GM18502 (cell line): ENCODE data around the gene AKR1D1.
"Not testable (repeated sequence)": the region's sequence is repeated elsewhere in the genome, so short reads cannot be mapped to it uniquely, and the experiment has no call there.

ENCODE experiments used
- ATAC-seq: cut with Tn5 transposase; IDR thresholded peaks from one replicate; pipeline ENCODE4 v1.9.1; 2021; ENCODE audit warnings: mild to moderate bottlenecking; ENCODE audit not compliant: unreplicated experiment, poor library complexity

AKR1D1 gene, protein sequence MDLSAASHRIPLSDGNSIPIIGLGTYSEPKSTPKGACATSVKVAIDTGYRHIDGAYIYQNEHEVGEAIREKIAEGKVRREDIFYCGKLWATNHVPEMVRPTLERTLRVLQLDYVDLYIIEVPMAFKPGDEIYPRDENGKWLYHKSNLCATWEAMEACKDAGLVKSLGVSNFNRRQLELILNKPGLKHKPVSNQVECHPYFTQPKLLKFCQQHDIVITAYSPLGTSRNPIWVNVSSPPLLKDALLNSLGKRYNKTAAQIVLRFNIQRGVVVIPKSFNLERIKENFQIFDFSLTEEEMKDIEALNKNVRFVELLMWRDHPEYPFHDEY

DNA sequence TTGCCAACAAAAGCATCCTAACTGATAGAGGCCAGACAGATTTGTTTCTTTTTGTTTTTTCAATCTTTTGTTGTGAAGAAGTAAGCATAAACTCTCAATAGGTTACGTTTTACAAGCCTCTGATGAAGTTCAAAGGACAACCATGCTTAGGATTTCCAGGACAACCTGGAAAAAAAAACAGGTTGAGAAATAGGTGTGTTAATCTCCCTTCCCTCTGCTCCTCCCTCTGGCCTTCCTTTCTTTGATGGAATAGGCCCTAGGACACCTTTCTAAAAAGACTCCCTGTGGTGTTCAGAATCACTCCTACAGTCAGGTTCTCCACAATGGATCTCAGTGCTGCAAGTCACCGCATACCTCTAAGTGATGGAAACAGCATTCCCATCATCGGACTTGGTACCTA, at the start of gene AKR1D1:
AKR1D1 (plus strand) TSS at position 264 of the 400 bp plus-strand sequence; CDS start at position 324, 60 bp downstream.
- ATAC-seq: no peak

DNA sequence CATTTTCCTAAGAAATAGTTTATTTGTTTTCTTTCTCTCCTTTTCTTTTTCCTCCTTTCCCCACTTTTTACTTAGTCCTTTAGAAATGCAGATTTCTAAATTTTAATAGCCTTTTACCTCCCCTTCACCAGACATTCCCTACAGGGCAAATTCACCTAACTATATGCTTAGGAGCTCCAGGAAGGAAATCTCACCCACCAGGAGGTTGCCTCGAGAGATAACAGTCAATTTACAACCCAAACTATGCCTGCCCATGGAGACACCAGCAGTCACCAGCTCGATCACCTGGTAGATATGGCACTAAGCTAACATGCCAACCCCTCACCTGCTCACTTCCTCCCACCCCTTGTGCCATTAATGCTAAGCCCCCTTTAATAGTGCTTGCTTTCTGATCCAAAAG, 49.2 kb upstream of the AKR1D1 start:
- no peak for ATAC-seq

DNA sequence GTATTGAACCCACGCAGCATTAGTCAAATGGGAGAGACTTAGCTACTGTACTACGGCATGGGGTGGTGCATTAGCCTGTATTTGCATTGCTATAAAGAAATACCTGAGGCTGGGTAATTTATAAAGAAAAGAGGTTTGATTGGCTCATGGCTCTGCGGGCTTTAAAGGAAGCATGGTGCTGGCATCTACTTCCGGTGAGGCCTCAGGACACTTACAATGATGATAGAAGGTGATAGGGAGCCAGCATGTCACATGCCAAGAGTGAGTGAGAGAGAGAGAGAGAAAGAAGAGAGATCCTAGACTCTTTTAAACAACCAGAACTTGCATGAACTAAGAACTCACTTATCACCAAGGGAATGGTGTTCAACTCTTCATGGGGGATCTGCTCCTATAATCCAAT, 47.1 kb upstream of the AKR1D1 start:
- no peak for ATAC-seq

DNA sequence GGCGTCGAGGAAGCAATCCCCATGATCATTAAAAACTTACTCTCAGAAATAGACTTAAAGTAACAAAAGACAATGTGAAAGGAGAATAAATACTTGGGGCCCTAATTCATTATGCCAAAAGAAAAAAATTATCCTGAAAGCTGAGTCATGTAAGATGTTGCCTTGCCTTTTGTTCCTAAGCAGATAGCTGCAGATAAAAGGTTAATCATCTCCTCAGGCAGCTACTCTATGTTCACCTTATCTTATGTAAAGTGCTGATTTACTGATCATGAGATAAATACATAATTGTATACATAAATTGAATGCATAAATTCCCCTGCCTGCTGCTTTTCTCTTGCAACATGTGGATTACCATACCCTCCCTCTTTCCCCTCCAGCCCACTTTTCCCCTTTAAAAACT, 46.3 kb upstream of the AKR1D1 start:
- ATAC-seq: no peak

DNA sequence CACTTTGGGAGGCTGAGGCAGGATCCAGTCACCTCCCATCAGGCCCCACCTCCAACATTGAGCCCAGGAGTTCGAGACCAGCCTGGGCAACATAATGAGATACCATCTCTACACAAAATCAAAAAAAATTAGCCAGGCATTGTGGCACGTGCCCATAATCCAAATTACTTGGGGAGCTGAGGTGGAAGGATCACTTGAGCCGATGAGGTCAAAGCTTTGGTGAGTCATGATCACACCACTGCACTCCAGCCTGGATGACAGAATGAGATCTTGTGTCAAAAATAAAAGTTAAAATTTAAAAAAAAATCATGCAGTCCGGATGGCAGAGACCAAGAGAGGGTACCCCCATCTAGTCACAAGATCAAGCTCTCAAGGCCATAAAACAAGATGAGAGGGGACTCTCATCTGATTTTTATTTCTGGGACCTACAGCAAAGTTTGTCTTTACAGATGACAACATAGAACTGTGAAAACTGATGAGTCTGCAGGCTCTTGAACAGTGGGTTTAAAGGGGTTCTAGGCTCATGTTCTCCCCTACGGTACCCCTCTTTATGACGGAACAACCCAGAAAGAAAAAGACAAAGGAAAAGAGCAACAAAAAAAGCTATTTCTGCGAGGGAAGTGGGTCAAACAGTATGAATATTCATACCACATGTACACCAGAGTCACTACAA, 45.4 kb upstream of the AKR1D1 start:
- no peak for ATAC-seq

DNA sequence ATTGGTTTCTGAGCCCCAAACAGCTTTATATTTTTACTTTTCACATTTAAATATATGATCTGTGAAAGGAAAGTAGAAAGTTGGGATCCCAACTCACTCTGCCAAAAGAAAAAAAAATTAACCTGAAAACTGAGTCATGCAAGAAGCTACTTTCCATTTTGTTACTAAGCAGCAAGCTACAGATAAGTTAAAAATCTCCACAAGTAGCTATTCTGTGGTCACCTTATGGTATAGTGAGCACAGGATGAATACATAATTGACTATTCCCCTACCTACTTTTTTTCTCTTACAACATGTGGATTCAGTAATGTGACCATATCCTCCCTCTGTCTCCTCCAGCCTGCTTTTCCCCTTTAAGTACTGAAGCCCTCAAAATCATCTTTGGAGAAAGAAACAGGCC, 44.1 kb upstream of the AKR1D1 start:
- ATAC-seq: peak; percentile 79

DNA sequence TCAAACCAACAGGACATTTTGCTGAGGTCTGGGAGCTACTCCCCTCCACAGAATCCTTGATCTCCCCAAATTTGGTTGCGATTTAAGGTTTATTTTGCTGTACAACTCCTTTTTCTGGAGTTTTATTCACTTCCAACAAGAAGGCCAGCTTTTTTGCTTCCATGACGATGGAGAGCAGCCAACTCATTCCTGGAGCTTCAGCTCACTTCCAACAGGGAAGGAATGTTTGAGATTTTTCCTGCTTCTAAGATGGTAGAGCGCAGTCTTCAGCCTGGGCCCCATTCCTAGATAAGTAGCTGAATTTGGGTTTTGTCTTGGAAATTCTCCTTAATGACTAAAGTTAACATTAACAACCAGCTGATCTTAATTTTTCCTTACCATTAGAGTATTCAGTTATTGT, 43.5 kb upstream of the AKR1D1 start:
- ATAC-seq: no peak

DNA sequence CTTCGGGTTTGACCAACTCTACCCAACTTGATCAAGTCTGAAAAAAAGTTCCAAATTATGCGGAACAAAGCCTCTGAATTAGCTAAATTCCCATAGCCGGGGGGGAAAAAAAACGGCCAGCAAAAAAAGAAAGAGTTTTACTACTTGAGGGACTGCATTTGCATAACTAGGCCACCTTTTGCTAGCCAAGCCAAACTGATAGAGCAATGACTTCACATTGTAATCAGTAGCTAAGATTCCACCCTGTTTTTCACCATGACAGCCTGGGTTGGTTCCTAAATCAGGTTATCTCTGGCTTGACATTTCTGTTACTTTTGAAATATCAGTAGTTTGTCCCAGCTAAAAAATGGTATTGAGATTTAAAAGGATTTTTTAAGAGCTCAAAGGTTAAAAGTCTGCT, 43.0 kb upstream of the AKR1D1 start:
- no peak for ATAC-seq

DNA sequence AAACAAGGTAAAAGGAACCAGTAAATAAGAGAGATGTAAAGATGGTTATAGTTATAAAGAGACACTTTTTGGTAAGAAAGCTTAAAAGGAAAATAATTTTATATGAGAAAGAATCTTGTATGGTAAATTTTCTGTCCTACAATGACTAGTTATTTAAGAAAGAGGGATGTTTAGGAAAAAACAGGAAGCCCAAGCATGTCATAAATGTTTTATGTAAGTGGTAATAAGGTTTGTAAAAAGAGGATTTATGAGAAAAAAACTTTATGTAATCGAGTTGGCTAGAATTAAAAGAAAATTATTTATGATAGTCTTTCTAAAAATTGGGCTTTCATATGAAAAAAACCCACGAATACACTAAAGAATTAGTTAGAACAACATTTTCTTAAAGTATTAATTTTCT, 40.1 kb upstream of the AKR1D1 start:
- ATAC-seq: no peak

DNA sequence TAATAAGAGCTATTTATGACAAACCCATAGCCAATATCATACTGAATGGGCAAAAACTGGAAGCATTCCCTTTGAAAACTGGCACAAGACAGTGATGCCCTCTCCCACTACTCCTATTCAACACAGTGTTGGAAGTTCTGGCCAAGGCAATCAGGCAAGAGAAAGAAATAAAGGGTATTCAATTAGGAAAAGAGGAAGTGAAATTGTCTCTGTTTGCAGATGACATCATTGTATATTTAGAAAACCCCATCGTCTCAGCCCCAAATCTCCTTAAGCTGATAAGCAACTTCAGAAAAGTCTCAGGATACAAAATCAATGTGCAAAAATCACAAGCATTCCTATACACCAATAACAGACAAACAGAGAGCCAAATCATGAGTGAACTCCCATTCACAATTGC, 36.2 kb upstream of the AKR1D1 start:
- not testable (repeated sequence) for ATAC-seq

DNA sequence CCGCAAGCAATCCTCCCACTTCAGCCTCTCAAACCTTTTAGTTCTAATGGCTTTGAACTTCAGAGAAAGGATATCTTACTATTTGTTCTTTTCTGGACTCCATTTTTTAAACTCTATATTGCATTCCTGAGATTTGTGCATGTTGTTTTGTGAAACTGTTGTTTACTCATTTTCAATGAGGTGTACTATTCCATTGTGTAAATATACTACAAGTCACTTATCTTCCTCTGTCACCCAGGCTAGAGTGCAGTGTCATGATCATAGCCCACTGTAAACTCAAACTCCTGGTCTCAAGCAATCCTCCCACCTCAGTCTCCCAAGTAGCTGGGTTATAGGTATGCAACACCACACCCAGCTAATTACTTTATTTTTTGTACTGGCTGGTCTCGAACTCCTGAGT, 31.4 kb upstream of the AKR1D1 start:
- ATAC-seq: no peak

DNA sequence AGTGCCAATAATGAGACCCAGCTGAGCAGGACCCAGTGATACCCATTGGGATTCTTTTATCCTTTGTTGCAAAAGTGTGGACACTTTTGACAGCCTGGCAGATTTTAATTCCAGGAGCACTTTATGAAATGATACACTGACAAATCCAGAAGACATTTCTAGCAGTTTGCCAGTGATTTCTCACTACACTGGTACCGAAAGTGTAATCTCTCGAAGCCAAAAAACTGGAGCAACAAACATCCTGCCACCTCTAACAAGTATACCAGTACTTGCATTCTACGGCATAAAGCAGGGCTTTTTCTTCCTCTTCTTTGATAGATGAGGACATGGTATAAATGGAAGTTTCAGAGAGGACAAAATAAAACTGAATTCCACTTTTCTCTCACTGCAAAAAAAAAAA, 28.4 kb upstream of the AKR1D1 start:
- no peak for ATAC-seq

DNA sequence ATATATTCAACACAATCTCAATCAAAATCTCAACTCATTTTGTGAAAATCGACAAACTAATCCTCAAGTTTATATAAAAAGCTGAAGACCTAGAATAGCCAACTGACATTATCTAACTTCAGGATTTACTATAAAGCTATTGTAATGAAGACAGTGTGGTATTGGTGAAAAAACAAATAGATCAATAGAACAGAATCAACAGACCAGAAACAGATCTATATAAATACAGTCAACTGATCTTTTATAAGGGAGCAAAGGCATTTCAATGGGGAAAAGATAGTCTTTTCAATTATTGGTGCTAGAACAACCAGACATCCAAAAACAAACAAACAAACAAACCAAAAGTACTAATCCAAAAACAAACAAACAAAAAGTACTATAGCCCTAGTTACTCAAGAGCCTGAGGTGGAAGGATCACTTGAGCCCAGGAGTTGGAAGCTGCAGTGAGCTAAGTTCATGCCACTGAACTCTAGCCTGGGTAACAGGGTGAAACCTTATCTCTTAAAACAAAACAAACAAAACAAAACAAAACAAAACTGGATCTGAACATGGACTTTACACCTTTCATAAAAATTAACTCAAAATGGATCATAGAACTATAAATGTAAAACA, 26.6 kb upstream of the AKR1D1 start:
- no peak for ATAC-seq

DNA sequence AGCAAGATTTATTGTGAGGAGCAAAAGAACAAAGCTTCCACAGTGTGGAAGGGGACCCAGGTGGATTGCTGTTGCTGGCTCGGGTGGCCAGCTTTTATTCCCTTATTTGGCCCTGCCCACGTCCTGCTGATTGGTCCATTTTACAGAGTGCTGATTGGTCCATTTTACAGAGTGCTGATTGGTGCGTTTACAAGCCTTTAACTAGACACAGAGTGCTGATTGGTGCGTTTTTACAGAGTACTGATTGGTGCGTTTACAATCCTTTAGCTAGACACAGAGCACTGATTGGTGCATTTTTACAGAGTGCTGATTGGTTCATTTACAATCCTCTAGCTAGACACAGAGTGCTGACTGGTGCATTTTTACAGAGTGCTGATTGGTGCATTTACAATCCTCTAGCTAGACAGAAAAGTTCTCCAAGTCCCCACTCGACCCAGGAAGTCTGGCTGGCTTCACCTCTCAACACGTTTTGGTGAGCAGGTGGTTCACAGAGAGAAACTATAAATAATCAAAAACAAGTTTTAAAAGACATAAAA, 24.5 kb upstream of the AKR1D1 start:
- ATAC-seq: not testable (repeated sequence)

DNA sequence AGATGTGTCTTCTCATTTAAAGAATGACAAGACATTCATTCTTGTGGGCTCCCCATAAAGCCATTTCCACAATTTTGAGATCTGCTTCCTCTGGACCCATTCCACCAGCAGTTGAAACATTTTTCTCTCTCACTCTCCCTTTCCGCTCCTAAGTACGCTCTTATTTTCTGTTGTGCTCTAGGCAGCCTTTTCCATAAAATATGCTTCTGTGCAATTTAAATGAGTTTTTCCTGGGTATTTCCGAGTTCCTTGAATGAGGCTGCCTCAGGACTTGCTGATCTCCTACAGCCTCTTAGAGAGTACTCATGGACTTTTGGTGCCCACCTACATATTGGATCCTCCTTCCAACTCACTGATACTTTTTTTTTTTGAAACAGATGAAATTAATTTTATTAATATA, 23.6 kb upstream of the AKR1D1 start:
- no peak for ATAC-seq

DNA sequence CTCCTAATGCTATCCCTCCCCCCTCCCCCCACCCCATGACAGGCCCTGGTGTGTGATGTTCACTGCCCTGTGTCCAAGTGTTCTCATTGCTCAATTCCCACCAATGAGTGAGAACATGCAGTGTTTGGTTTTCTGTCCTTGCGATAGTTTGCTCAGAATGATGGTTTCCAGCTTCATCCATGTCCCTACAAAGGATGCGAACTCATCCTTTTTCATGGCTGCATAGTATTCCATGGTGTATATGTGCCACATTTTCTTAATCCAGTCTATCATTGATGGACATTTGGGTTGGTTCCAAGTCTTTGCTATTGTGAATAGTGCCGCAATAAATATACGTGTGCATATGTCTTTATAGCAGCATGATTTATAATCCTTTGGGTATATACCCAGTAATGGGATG, 20.6 kb upstream of the AKR1D1 start:
- ATAC-seq: not testable (repeated sequence)

DNA sequence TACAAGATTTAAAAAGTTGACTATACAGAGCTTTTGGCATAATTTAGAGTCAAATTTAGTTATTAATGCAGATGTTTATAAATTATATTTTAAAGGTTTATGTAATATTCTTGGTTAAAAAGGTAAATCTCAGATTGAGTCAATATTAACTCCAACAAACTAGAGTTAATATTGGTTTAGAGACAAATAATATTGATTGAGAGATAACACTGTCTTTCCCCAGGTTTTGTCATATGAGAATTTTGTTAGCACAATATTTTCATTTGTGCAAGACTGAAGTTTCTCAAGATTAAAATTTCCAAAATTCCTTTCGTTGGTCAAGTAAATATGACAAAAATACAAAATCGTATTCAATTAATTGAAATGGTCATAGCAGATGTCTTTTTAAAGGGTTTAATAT, 12.9 kb upstream of the AKR1D1 start:
- no peak for ATAC-seq

DNA sequence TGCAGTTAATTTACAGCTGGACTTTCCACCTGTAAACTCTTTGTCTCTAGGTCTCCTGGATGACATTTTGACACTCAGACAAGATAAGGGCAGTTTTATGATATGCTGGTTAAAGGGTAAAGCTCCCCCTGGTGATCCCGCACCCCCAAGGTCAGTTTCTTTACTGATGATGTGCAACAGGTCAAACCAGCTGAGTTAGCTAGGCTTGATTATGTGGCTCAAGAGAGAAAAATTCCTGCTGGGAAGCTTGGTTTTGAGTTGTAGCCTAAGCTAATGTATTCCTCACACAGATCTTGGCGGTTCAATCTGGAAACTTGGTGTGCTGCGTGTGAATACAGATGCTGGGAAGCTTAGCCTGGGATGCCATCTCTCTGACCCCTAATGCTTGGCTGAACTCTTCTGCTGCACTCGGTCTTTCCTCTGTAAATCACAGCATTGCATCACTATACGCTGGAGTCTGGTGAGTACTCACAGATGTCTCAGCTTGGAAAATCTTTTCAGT, 11.4 kb upstream of the AKR1D1 start:
- ATAC-seq: no peak

DNA sequence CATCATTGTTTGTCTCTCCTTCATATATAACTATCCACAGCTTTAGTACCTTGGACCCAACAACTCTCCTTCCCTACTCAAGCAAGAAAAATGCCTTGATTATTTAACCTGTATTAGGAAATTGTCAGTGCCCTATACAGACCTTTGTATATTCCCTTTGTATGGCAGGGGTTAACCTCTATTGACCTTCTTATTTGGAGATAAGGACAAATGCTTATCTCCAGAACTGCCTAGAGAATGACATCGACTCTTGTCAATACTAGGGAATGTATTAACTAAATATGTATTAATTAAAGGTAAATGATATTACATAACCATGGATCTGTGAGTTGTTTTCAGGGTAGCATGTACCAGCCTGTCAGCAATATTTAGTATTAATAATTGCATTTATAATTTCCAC, 10.4 kb upstream of the AKR1D1 start:
- no peak for ATAC-seq

DNA sequence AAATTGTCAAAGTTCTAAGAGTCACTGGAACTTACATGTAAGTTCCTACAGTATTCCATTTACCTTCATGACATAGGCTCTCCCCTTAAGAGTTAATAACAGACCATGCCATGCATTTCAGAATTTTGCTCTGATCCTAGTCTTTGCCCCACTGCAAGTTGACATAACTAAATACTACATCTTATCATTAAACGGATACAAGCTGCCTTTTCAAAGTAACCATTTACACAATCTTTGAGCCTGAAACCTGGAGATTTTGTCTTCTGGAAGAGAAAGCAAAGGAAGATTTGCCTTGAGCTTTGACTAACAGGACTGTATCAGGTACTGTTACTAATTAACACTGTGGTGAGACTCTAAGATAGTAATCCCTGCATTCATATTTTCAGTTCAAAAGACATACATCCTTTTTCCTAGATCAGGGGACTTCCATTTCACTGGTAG, 9.3 kb upstream of the AKR1D1 start:
- peak; percentile 47 for ATAC-seq

DNA sequence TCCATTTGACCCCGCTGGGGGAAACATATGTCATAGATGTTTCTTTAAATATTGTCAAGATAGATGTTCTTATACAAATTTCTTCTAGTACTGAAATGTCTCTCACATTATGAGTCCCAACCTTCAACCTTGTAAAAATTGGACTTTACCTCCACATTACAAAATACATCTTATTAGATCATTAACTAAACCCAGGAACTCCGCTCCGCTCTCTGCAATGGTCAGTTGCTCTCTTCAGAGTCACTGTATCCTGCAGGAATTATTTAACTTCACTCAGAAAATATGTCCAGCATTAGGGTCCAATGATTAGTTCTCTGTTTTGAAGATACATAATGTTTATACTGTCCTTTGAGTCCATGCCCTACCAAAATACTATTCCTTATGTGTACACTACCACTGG, 8.5 kb upstream of the AKR1D1 start:
- no peak for ATAC-seq
